ENCODE measurements around the gene IGIP. TPM values are rescaled to one million over a fixed set of nuclear protein-coding genes. Genes with fewer than 3 reads are reported as not detected.
A peak's percentile ranks its signal among the peaks of the same experiment; 100 is the strongest.
"Not testable (repeated sequence)": the region's sequence is repeated elsewhere in the genome, so short reads cannot be mapped to it uniquely, and the experiment has no call there.

IGIP gene
- total RNA-seq, 3 donors from 2014 or later (not counting 1 experiment from before 2014, with no cell fraction given), result 2.2 to 4.0 (median 4.0) TPM

- no peaks in the 10 kb centered on the region for H3K9me3 Mint-ChIP-seq
- Histone ChIP-seq H3K9me3 (ENCODE audit: control insufficient read depth, insufficient read depth, low read length) (no peaks in the 10 kb centered on the region), H3K4me3 (ENCODE audit: low read length) (no peak overlapping the region), H3K27ac (ENCODE audit: low read length) (no peak overlapping the region), H3K4me1 (ENCODE audit: control insufficient read depth, insufficient read depth, low read length) (peaks cover 10% of the 10 kb centered on the region), H3K36me3 (ENCODE audit: control insufficient read depth, insufficient read depth, low read length) (no peaks in the 10 kb centered on the region), H3K27me3 (ENCODE audit: control insufficient read depth, insufficient read depth, low read length) (peaks cover 3% of the 10 kb centered on the region)
- TF ChIP-seq CTCF (IDR thresholded peaks at IDR 0.05), result no peak
- no peak overlapping the region for H3K4me3 Mint-ChIP-seq
- ATAC-seq, result no peak
- 82% methylated on average over 22 of the region's 23 CpGs for WGBS (ENCODE audit: insufficient coverage)
- no peak for DNase-seq
- intact Hi-C loops (cut with micrococcal nuclease), result no loop called here
- H3K36me3 Mint-ChIP-seq, result no peaks in the 10 kb centered on the region
- H3K27me3 Mint-ChIP-seq (ENCODE audit: low read depth in 2 of 2), result peaks cover 11 to 12% of the 10 kb centered on the region in 2 donors
- H3K27ac Mint-ChIP-seq, result peak overlapping the region in 1 of 2 donors; percentile 30
- peaks cover 0 to 11% of the 10 kb centered on the region in 2 donors for H3K4me1 Mint-ChIP-seq
Measured at GRCh38 chr5:140152022-140152999, 26.6 kb downstream of the IGIP start.

GRCh38 chr5:140153255-140153654 lies 27.5 kb downstream of the IGIP start:
- Histone ChIP-seq H3K4me1 (ENCODE audit: control insufficient read depth, insufficient read depth, low read length) (peaks cover 14% of the 10 kb centered on the region), H3K27ac (ENCODE audit: low read length) (no peak overlapping the region), H3K27me3 (ENCODE audit: control insufficient read depth, insufficient read depth, low read length) (no peaks in the 10 kb centered on the region), H3K9me3 (ENCODE audit: control insufficient read depth, insufficient read depth, low read length) (no peaks in the 10 kb centered on the region), H3K4me3 (ENCODE audit: low read length) (no peak overlapping the region), H3K36me3 (ENCODE audit: control insufficient read depth, insufficient read depth, low read length) (no peaks in the 10 kb centered on the region)
- peaks cover 0 to 13% of the 10 kb centered on the region in 2 donors for H3K4me1 Mint-ChIP-seq
- no peak for ATAC-seq
- H3K27ac Mint-ChIP-seq, result no peak overlapping the region
- peaks cover 1 to 3% of the 10 kb centered on the region in 2 donors for H3K27me3 Mint-ChIP-seq (ENCODE audit: low read depth in 2 of 2)
- 76% methylated on average over 7 of the region's 7 CpGs for WGBS (ENCODE audit: insufficient coverage)
- H3K4me3 Mint-ChIP-seq, result no peak overlapping the region
- H3K9me3 Mint-ChIP-seq, result no peaks in the 10 kb centered on the region
- TF ChIP-seq CTCF (IDR thresholded peaks at IDR 0.05), result no peak
- no peak for DNase-seq
- intact Hi-C loops (cut with micrococcal nuclease), result no loop called here
- no peaks in the 10 kb centered on the region for H3K36me3 Mint-ChIP-seq

- no peak overlapping the region for H3K4me3 Mint-ChIP-seq
- H3K9me3 Mint-ChIP-seq, result no peaks in the 10 kb centered on the region
- Histone ChIP-seq H3K4me3 (ENCODE audit: low read length) (no peak overlapping the region), H3K4me1 (ENCODE audit: control insufficient read depth, insufficient read depth, low read length) (peaks cover 14% of the 10 kb centered on the region), H3K36me3 (ENCODE audit: control insufficient read depth, insufficient read depth, low read length) (no peaks in the 10 kb centered on the region), H3K27me3 (ENCODE audit: control insufficient read depth, insufficient read depth, low read length) (no peaks in the 10 kb centered on the region), H3K9me3 (ENCODE audit: control insufficient read depth, insufficient read depth, low read length) (no peaks in the 10 kb centered on the region), H3K27ac (ENCODE audit: low read length) (no peak overlapping the region)
- no peaks in the 10 kb centered on the region for H3K27me3 Mint-ChIP-seq (ENCODE audit: low read depth in 2 of 2)
- intact Hi-C loops (cut with micrococcal nuclease), result no loop called here
- H3K27ac Mint-ChIP-seq, result no peak overlapping the region
- no peak for ATAC-seq
- TF ChIP-seq CTCF (IDR thresholded peaks at IDR 0.05), result no peak
- no peak for DNase-seq
- H3K4me1 Mint-ChIP-seq, result peaks cover 0 to 13% of the 10 kb centered on the region in 2 donors
- no peaks in the 10 kb centered on the region for H3K36me3 Mint-ChIP-seq
- 75% methylated on average over 8 of the region's 8 CpGs for WGBS (ENCODE audit: insufficient coverage)
Measured at GRCh38 chr5:140153905-140154304, 28.2 kb downstream of the IGIP start.

- intact Hi-C loops (cut with micrococcal nuclease), result loop anchor here (5.0 kb wide), 1 partner anchor 368 kb away; no protein-coding TSS in a partner anchor
- ATAC-seq, result not testable (repeated sequence)
Measured at GRCh38 chr5:140154710-140155381, 29.1 kb downstream of the IGIP start.

More at GRCh38 chr5:140154710-140155381, 29.1 kb downstream of the IGIP start:
- not testable (repeated sequence) for DNase-seq; H3K27ac ChIP-seq (ENCODE audit: low read length); H3K9me3 ChIP-seq (ENCODE audit: control insufficient read depth, insufficient read depth, low read length); H3K27ac Mint-ChIP-seq; H3K9me3 Mint-ChIP-seq; H3K36me3 Mint-ChIP-seq; H3K27me3 ChIP-seq (ENCODE audit: control insufficient read depth, insufficient read depth, low read length); H3K27me3 Mint-ChIP-seq (ENCODE audit: low read depth in 2 of 2); H3K36me3 ChIP-seq (ENCODE audit: control insufficient read depth, insufficient read depth, low read length); H3K4me3 Mint-ChIP-seq; H3K4me3 ChIP-seq (ENCODE audit: low read length)
- peaks cover 14% of the 10 kb centered on the region for H3K4me1 ChIP-seq (ENCODE audit: control insufficient read depth, insufficient read depth, low read length)
- WGBS (ENCODE audit: insufficient coverage), result 93% methylated on average over 21 of the region's 21 CpGs
- peaks cover 0 to 13% of the 10 kb centered on the region in 2 donors for H3K4me1 Mint-ChIP-seq
